Sigmoid colon (tissue), 4 donors: ENCODE results near the gene VAMP5.
"Not testable (repeated sequence)": the region's sequence is repeated elsewhere in the genome, so short reads cannot be mapped to it uniquely, and the experiment has no call there.

Experiments
- CTCF ChIP-seq, 4 experiments: fragments of 450-650 bp in 3 of 4; fragments of 200-600 bp in 1 of 4; IDR thresholded peaks; one replicate each; pipeline ENCODE4 v1.5.1; 2016 to 2019; ENCODE audit warnings: antibody characterized with exemption in 4 of 4, mild to moderate bottlenecking in 3 of 4, moderate library complexity in 2 of 4
- EP300 ChIP-seq, 4 donors: sonication (generic); formaldehyde crosslinking; IDR thresholded peaks; one replicate each; pipeline ENCODE4 v1.6.1; 2017; ENCODE audit warnings: antibody characterized with exemption in 4 of 4
- POLR2A ChIP-seq, 2 donors: fragments of 450-650 bp; IDR thresholded peaks; one replicate each; pipeline ENCODE4 v1.6.1; 2016; ENCODE audit warnings: antibody characterized with exemption in 2 of 2, mild to moderate bottlenecking in 2 of 2, moderate library complexity in 2 of 2
- POLR2AphosphoS5 ChIP-seq, 4 donors: sonication (generic); formaldehyde crosslinking; IDR thresholded peaks; one replicate each; pipeline ENCODE4 v1.6.1; 2017; ENCODE audit warnings: antibody characterized with exemption in 4 of 4

- TF ChIP-seq CTCF, POLR2A, POLR2AphosphoS5, EP300 (IDR thresholded peaks at IDR 0.05): not testable (repeated sequence)
These were observed 23.9 kb upstream of the VAMP5 start for GRCh38 chr2:85560403-85560726.
